ENCODE measurements around the gene HMSD.

- no peak for TF ChIP-seq POLR2A (IDR thresholded peaks at IDR 0.05)
- no peak for TF ChIP-seq CTCF (IDR thresholded peaks at IDR 0.05)
Observed at GRCh38 chr18:63922049-63922448, 27.1 kb upstream of the HMSD start.
